Suprapubic skin (tissue), 4 donors: Measurements from ENCODE around the gene CCDC73. TPM values are rescaled to one million over a fixed set of nuclear protein-coding genes. Genes with fewer than 3 reads are reported as not detected.
"Not testable (repeated sequence)": the region's sequence is repeated elsewhere in the genome, so short reads cannot be mapped to it uniquely, and the experiment has no call there.

Experiments used
- DNase-seq, 2 donors: peaks; one replicate each; pipeline ENCODE4 v3.0.0-alpha.2; 2019; ENCODE audit warnings: low spot score in 2 of 2
- H3K27ac ChIP-seq: fragments of 200-600 bp; sonication (generic); one replicate; pipeline ENCODE4 v1.5.1; 2019
- H3K27me3 ChIP-seq: fragments of 200-600 bp; sonication (generic); one replicate; pipeline ENCODE4 v1.5.1; 2019
- H3K36me3 ChIP-seq: fragments of 200-600 bp; sonication (generic); one replicate; pipeline ENCODE4 v1.5.1; 2019
- H3K4me1 ChIP-seq: fragments of 200-600 bp; sonication (generic); one replicate; pipeline ENCODE4 v1.5.1; 2019
- H3K4me3 ChIP-seq: fragments of 200-600 bp; sonication (generic); one replicate; pipeline ENCODE4 v1.5.1; 2019; ENCODE audit warnings: mild to moderate bottlenecking
- H3K9me3 ChIP-seq: fragments of 200-600 bp; sonication (generic); one replicate; pipeline ENCODE4 v1.5.1; 2019
- CTCF ChIP-seq, 2 donors: fragments of 200-600 bp in 1 of 2; fragments of 450-650 bp in 1 of 2; sonication (generic) in 1 of 2; IDR thresholded peaks; one replicate each; pipeline ENCODE4 v1.5.1; 2016 to 2019; ENCODE audit warnings: antibody characterized with exemption in 2 of 2, mild to moderate bottlenecking in 1 of 2, moderate library complexity in 1 of 2
- EP300 ChIP-seq: sonication (generic); formaldehyde crosslinking; IDR thresholded peaks from one replicate; pipeline ENCODE4 v1.6.1; 2017; ENCODE audit warnings: antibody characterized with exemption
- POLR2A ChIP-seq, 2 donors: fragments of 450-650 bp; IDR thresholded peaks; one replicate each; pipeline ENCODE4 v1.6.1; 2017; ENCODE audit warnings: antibody characterized with exemption in 2 of 2, mild to moderate bottlenecking in 2 of 2, moderate library complexity in 2 of 2
- POLR2AphosphoS5 ChIP-seq, 3 donors: sonication (generic); formaldehyde crosslinking; IDR thresholded peaks; one replicate each; pipeline ENCODE4 v1.6.1; 2017; ENCODE audit warnings: antibody characterized with exemption in 3 of 3
- WGBS: methylation state at CpG from one replicate; pipeline ENCODE4 v1.1.5; 2018; 5-methylcytosine and 5-hydroxymethylcytosine counted together
- total RNA-seq, 4 donors: library from RNA; depleted of rRNA; stranded (reverse); fragments of >200 nt; gene quantifications; one replicate each; pipeline ENCODE4 v1.1.0, GENCODE V29; 2016

Gene CCDC73
- total RNA-seq, 4 donors from 2014 or later: not detected

GRCh38 chr11:32772731-32773130, 21.7 kb downstream of the CCDC73 start:
- no peaks in the 10 kb centered on the region for H3K9me3 ChIP-seq
- no peaks in the 10 kb centered on the region for H3K36me3 ChIP-seq
- H3K4me1 ChIP-seq: no peaks in the 10 kb centered on the region
- TF ChIP-seq EP300 (no peak), POLR2AphosphoS5 (IDR thresholded peaks at IDR 0.05) (no peak), CTCF (IDR thresholded peaks at IDR 0.05) (no peak), POLR2A (IDR thresholded peaks at IDR 0.05) (no peak)
- no peaks in the 10 kb centered on the region for H3K27me3 ChIP-seq
- DNase-seq: no peak
- H3K27ac ChIP-seq: no peak overlapping the region
- H3K4me3 ChIP-seq: no peak overlapping the region

- H3K27ac ChIP-seq, H3K4me3 ChIP-seq, H3K9me3 ChIP-seq, H3K27me3 ChIP-seq, H3K4me1 ChIP-seq, H3K36me3 ChIP-seq, DNase-seq: not testable (repeated sequence)
- WGBS: 90% methylated on average over 2 of the region's 2 CpGs
Measured at GRCh38 chr11:32761774-32762173, 32.7 kb downstream of the CCDC73 start.

GRCh38 chr11:32758291-32758690, 36.2 kb downstream of the CCDC73 start:
- no peaks in the 10 kb centered on the region for H3K4me1 ChIP-seq
- no peaks in the 10 kb centered on the region for H3K9me3 ChIP-seq
- no peak for DNase-seq
- H3K27ac ChIP-seq: no peak overlapping the region
- 37% methylated on average over 2 of the region's 2 CpGs for WGBS
- no peaks in the 10 kb centered on the region for H3K27me3 ChIP-seq
- H3K4me3 ChIP-seq: no peak overlapping the region
- no peaks in the 10 kb centered on the region for H3K36me3 ChIP-seq
- no peak for TF ChIP-seq EP300
- no peak for TF ChIP-seq POLR2AphosphoS5 (IDR thresholded peaks at IDR 0.05)
- TF ChIP-seq CTCF (IDR thresholded peaks at IDR 0.05): no peak
- TF ChIP-seq POLR2A (IDR thresholded peaks at IDR 0.05): no peak

GRCh38 chr11:32753181-32753580, 41.3 kb downstream of the CCDC73 start:
- not testable (repeated sequence) for H3K4me3 ChIP-seq, H3K27me3 ChIP-seq, H3K36me3 ChIP-seq, DNase-seq, H3K4me1 ChIP-seq, H3K27ac ChIP-seq, H3K9me3 ChIP-seq
- WGBS: 92% methylated on average over 1 of the region's 1 CpG

- Histone ChIP-seq H3K36me3 (no peaks in the 10 kb centered on the region), H3K27me3 (no peaks in the 10 kb centered on the region), H3K9me3 (peaks cover 8% of the 10 kb centered on the region), H3K27ac (no peak overlapping the region), H3K4me3 (no peak overlapping the region), H3K4me1 (no peaks in the 10 kb centered on the region)
- TF ChIP-seq EP300 (no peak), POLR2A (IDR thresholded peaks at IDR 0.05) (no peak), POLR2AphosphoS5 (IDR thresholded peaks at IDR 0.05) (no peak), CTCF (IDR thresholded peaks at IDR 0.05) (no peak)
- 90% methylated on average over 2 of the region's 2 CpGs for WGBS
- no peak for DNase-seq
Measured at GRCh38 chr11:32752001-32752400, 42.5 kb downstream of the CCDC73 start.

GRCh38 chr11:32751381-32751780, 43.1 kb downstream of the CCDC73 start:
- H3K9me3 ChIP-seq: peaks cover 8% of the 10 kb centered on the region
- DNase-seq: no peak
- no peaks in the 10 kb centered on the region for H3K36me3 ChIP-seq
- H3K27ac ChIP-seq: no peak overlapping the region
- no peak overlapping the region for H3K4me3 ChIP-seq
- 98% methylated on average over 4 of the region's 6 CpGs for WGBS
- no peak for TF ChIP-seq POLR2AphosphoS5 (IDR thresholded peaks at IDR 0.05)
- TF ChIP-seq EP300: no peak
- no peak for TF ChIP-seq CTCF (IDR thresholded peaks at IDR 0.05)
- TF ChIP-seq POLR2A (IDR thresholded peaks at IDR 0.05): no peak
- H3K27me3 ChIP-seq: no peaks in the 10 kb centered on the region
- no peaks in the 10 kb centered on the region for H3K4me1 ChIP-seq
